Activated T-helper 9 cell treated with anti-CD3 and anti-CD28 coated beads, Interleukin-2, amount 50 U/mL, for 16 hours (primary cell): ENCODE results near the gene TP53TG3C.
"Not testable (repeated sequence)": the region's sequence is repeated elsewhere in the genome, so short reads cannot be mapped to it uniquely, and the experiment has no call there.

Experiments
- DNase-seq: peaks from one replicate; pipeline ENCODE4 v3.0.0-alpha.2; 2020; ENCODE audit warnings: low read depth

The TP53TG3C gene, protein sequence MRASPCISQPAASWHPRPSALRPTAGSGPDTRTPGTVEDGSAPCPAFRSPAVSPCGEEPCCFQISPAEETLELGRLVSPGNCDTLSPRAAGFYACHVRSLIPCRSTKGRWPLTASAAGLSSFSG

GRCh38 chr16:33193926-33194325, at the start of gene TP53TG3C:
TP53TG3C (plus strand) TSS chr16:33194226; CDS start chr16:33194294, 68 bp downstream.
- not testable (repeated sequence) for DNase-seq
